ENCODE measurements around the gene NAALADL2.

NAALADL2 gene

DNA sequence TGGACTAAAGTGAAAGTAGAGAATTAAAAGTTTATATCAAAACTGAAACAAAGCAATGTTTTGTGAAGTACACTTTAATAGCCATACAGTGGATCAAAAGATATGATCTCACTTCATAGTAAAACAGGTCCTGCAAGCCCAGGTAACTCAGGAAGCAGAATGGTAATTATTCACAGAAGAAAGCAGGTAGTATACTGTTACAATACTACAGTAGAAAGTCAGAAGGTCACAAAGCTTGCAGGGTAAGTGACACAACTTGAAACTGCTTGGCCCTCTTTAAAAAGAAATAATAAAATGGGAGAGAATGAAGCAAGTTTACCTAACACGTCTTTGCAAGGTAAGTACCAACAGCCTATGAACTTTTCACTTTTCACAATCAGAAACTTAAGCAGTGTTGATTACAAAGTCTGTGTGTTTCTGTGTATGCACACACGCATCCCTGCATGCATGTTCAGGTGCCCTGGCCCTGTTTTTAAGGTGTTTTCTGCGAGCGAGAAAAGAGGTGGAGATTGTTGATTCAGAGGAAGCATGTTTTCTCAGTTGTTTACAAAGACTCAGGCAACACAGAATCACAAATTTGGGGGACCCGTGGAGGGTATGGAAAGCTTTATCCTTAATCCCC, at the start of gene NAALADL2:
NAALADL2 (plus strand) TSS at position 221 of the 622 bp plus-strand sequence.
- DNase-seq (ENCODE audit: low read depth) = no peak

GRCh38 chr3:174810254-174810653, 48.9 kb upstream of the NAALADL2 start:
- no peak for DNase-seq (ENCODE audit: low read depth)

DNA sequence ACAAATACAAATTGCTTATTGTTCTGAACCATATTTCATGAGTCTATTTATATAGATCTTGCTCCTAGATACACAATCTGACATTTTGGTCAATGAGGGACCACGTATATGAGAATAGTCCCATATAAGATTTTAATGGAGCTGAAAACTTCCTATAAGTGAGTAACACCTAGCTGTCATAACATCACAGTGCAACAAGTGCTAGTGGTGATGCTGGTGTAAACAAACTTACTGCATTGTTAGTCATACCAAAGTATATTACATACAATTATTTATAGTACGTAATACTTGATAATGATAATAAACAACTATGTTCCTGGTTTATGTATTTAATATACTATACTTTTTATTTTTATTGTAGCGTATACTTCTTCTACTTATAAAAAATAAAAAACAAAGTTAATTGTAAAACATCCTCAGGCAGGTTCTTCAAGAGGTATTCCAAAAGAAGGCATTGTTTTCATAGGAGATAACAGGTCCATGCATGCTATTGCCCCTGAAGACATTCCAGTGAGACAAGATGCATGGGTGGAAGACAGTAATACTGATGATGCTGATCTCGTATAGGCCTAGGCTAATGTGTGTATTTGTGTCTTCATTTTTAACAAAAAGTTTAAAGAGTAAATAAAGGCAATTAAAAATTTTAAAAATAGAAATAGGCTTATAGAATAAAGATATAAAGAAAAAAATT, 46.8 kb upstream of the NAALADL2 start:
- no peak for DNase-seq (ENCODE audit: low read depth)

GRCh38 chr3:174815750-174816149, 43.4 kb upstream of the NAALADL2 start:
- no peak for DNase-seq (ENCODE audit: low read depth)

DNA sequence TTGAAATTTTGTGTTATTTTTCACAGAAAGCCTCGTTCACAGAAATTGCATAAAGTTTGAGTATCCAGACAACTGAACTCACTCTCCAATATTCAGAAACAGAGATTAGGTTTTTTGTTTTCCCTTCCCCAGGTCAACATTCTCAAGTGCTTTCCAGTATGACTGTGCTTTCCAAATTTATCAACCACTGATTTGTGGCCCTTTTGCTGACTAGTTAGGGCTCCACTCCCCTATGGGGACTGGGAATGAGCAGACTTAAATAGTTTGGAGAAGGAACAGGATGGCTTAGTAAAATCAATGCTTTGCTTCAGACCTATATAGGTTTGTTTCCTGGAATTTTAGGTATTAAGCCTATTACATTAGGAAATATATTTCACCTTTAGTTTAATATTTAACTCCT, 38.2 kb upstream of the NAALADL2 start:
- DNase-seq (ENCODE audit: low read depth) = no peak

GRCh38 chr3:174821477-174821876, 37.7 kb upstream of the NAALADL2 start:
- no peak for DNase-seq (ENCODE audit: low read depth)

DNA sequence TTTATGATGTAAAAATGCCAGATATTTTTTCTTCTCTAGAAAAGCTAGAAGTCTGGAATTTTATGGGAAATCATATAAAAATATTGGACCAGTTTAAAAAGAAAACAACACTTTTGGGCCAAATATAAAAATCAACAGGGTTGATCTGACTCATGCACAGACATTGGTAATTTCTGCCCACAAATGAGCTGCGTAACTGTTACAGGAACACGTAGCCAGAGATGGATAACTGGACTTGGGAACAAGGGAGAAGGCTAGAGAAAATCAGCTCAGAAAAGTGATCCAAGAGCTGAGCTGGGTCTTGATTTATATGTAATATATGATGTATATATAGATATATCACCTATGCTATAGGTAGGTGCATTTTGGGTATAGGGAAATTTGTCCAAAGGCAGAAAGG, 36.8 kb upstream of the NAALADL2 start:
- no peak for DNase-seq (ENCODE audit: low read depth)

GRCh38 chr3:174826069-174826468, 33.1 kb upstream of the NAALADL2 start:
- no peak for DNase-seq (ENCODE audit: low read depth)

DNA sequence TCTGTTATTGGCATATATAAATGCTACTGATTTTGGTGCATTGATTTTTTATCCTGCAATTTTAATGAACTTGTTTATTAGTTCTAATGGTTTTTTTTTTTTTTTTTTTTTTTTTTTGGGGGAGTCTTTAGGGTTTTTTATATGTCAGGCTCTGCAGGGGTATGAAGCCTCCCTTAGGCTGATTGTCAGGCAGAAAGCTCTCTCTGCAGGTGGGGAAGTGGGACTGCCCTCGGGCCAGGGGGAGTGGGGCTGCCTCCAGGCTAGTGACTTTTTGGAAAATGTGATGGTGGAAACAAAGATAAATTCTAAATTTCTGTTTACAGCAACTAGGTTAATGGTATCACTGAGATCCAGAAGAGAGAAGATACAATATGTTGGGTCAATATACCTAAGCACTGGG, 14.4 kb upstream of the NAALADL2 start:
- DNase-seq (ENCODE audit: low read depth) = no peak

- DNase-seq (ENCODE audit: low read depth) = no peak
These were observed 13.1 kb upstream of the NAALADL2 start for GRCh38 chr3:174846055-174846454.

- no peak for DNase-seq (ENCODE audit: low read depth)
These were observed 4.1 kb upstream of the NAALADL2 start for GRCh38 chr3:174854987-174855386.

DNA sequence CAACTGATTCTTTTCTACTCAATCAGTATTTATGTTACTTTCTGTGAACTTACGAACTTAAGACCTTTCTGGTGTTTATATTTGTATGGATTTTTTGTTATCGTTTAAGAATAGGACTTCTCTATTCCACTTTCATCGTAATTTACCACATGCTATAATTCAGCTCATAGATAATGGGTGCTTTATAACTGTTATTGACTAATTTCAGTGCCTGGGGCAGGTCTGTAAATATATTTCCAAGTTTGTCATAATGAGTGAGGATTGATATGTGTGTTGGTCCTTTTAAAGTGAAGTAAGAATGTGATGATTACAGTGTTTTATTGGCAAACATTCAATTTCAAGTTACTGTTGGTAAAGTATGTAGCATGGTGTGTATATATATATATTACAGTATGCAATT, 1.8 kb upstream of the NAALADL2 start:
- DNase-seq (ENCODE audit: low read depth) = no peak

- no peak for DNase-seq (ENCODE audit: low read depth)
These were observed 781 bp upstream of the NAALADL2 start for GRCh38 chr3:174858353-174858752.

DNA sequence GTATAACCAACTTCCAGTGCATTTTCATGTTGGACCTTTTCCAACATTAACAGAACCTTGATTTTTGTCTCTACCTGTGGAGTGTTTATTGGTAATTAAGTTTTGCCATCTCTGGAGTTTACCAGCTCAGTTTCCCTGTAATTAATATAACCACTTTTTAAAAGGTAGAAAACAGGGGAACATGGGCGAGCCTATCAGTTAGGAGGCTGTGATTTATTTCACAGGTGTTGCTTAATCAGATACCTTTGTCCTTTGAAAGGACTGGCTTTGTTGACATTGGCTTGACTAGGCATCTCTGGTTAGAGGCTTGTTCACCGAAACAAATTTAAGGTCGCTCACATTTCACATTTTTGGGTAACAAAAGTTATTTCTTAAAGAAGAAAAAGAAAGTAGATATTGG, 622 bp downstream of the NAALADL2 start:
- DNase-seq (ENCODE audit: low read depth) = no peak

DNA sequence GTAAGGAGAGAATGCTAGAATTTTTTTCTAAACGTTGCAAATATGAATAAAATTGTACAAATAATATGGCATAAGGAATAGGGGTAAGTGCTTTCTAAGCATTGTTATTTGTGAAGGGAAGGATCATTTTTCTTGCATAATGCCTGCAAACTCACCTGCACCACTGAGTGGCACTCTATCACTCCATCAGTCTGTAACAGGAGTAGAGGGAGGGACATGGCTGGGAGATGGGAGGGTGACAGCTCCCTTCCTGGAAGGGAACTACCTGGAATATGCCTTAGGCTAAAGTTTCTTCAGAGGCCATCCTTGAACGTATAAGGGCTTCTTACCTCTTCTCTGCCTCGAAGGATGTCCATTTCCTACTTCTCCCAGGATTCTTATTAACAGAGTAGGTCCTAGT, 3.0 kb downstream of the NAALADL2 start:
- DNase-seq (ENCODE audit: low read depth) = no peak

GRCh38 chr3:174862666-174863065, 3.5 kb downstream of the NAALADL2 start:
- no peak for DNase-seq (ENCODE audit: low read depth)

DNA sequence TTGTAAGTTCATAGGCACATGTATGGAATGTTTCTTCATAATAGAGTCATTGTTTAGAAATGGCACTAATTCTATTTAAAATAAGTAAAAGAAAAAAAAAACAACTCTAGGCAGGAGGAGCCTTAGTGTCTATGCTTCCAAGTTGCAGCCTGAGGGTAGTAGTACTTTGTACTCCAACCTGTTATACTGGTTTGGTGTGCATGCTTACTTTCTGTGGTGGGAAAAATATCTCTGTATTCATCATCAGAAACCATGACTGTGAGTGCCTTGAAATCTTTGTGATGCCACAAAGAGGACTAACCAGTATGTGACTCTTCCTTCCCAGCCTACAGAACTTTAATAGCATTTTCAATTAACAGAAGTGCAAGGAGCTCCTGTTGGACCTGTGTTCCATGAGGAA, 4.4 kb downstream of the NAALADL2 start:
- DNase-seq (ENCODE audit: low read depth) = no peak

- DNase-seq (ENCODE audit: low read depth) = no peak
These were observed 10.3 kb downstream of the NAALADL2 start for GRCh38 chr3:174869448-174869847.

DNA sequence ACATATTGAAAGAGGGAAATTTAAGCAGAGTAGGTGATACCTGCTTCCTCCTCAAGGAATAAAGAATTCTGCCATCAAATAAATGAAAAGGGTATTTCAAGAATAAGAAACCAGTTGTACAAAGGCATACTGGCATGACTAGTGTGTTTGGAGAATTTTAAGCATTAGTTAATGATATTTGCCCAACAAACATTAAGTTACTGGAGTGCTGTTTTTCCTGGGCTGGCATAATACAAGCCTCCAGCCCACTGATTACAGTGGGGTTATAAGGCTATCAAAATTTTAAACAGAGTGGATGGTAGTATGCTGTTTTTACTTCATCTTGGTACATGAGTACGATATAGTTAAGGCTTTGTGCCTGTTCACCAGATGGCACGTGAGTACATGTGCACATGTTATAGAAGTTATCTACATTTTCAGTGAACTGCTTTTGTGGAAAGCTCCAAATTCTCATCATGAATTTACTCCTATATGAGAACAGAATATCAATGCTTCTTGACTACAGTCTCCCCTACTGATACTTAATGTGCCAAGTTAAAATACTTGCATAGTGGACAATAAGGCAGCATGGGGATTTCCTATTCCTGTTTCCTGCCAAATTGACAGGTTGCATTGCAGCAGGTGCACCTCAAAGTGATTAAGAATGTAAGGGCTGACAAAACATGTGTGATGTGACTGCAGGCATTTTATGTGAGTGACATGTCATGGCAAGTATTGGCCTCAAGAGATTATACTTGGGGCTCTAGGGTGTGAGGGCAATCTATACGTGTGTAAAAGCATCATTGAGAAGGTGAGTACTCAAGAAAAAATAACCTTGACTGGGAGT, 14.9 kb downstream of the NAALADL2 start:
- no peak for DNase-seq (ENCODE audit: low read depth)

DNA sequence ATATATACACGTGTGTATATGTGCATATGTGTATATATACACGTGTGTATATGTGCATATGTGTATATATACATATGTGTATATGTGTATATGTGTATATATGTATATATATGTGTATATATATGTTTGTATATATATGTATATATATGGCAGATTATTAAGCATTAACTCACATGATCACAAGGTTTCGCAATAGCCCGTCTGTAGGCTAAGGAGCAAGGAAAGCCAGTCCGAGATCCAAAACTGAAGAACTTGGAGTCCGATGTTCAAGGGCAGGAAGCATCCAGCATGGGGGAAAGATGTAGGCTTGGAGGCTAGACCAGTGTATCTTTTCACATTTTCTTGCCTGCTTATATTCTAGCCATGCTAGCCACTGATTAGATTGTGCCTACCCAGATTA, 23.7 kb downstream of the NAALADL2 start:
- no peak for DNase-seq (ENCODE audit: low read depth)

- no peak for DNase-seq (ENCODE audit: low read depth)
These were observed 24.9 kb downstream of the NAALADL2 start for GRCh38 chr3:174883881-174884675.
